H1 (cell line): Measurements from ENCODE around the gene DDX4. TPM values are rescaled to one million over a fixed set of nuclear protein-coding genes. Genes with fewer than 3 reads are reported as not detected.

Experiments
- CTCF ChIA-PET: fragments of 300-600 bp; sonication (Branson Sonifier 250); formaldehyde crosslinking; loops from one replicate; lab custom pipeline; 2021; ENCODE audit not compliant: partially characterized antibody; lab: Charles Lee
- POLR2A ChIA-PET: fragments of 300-600 bp; sonication (Branson Sonifier 250); formaldehyde crosslinking; loops from one replicate; lab custom pipeline; 2021; ENCODE audit warnings: inconsistent platforms; ENCODE audit not compliant: partially characterized antibody; lab: Charles Lee
- DNase-seq, 2 experiments: peaks; one replicate each; pipeline versions ENCODE4 v3.0.0 to v3.0.0-alpha.2; 2010 to 2022; ENCODE audit warnings: low spot score in 2 of 2, low read depth in 1 of 2, mixed read lengths in 1 of 2
- FAIRE-seq: peaks from 2 replicates; lab custom pipeline; 2011; peaks lifted over from hg19 to GRCh38; lab: Jason Lieb, UNC
- H2AFZ ChIP-seq: 2 replicates; pipeline ENCODE4 v1.8.1; 2012; ENCODE audit warnings: low read length, inconsistent platforms
- H2AK5ac ChIP-seq: 2 replicates; pipeline ENCODE4 v1.6.1; 2013; ENCODE audit warnings: low read depth, low read length
- H2BK120ac ChIP-seq: replicated peaks from 2 replicates; pipeline ENCODE3; 2013; ENCODE audit warnings: low read depth, low read length, inconsistent platforms
- H2BK12ac ChIP-seq: 2 replicates; pipeline ENCODE4 v1.6.1; 2013; ENCODE audit warnings: low read depth, low read length
- H2BK15ac ChIP-seq: 2 replicates; pipeline ENCODE4 v1.6.1; 2013; ENCODE audit warnings: low read length
- H2BK20ac ChIP-seq: 2 replicates; pipeline ENCODE4 v1.6.1; 2013; ENCODE audit warnings: low read length
- H2BK5ac ChIP-seq: 2 replicates; pipeline ENCODE4 v1.6.1; 2013; ENCODE audit warnings: low read depth, low read length
- H3K14ac ChIP-seq: 2 replicates; pipeline ENCODE4 v1.6.1; 2013; ENCODE audit warnings: inconsistent platforms; ENCODE audit not compliant: insufficient read length
- H3K18ac ChIP-seq: 2 replicates; pipeline ENCODE4 v1.6.1; 2013; ENCODE audit warnings: low read length; ENCODE audit errors: extremely low read depth
- H3K23ac ChIP-seq: 2 replicates; pipeline ENCODE4 v1.6.1; 2013; ENCODE audit warnings: inconsistent platforms; ENCODE audit not compliant: insufficient read length
- H3K23me2 ChIP-seq: 2 replicates; pipeline ENCODE4 v1.6.1; 2013; ENCODE audit warnings: low read depth, low read length
- H3K27ac ChIP-seq: 2 replicates; pipeline ENCODE4 v1.6.1; 2011; ENCODE audit warnings: low read depth, low read length, inconsistent platforms
- H3K27me3 ChIP-seq, 4 experiments: replicated peaks in 1 of 4; 1 replicate in 1 of 4; 2 replicates in 3 of 4; pipeline versions ENCODE4 v1.6.1 to v1.8.1; 2011 to 2013; ENCODE audit warnings: low read length in 3 of 4, mild to moderate bottlenecking in 3 of 4, inconsistent platforms in 2 of 4, mixed read lengths in 2 of 4, moderate library complexity in 1 of 4; ENCODE audit not compliant: control insufficient read depth in 3 of 4, insufficient read depth in 3 of 4; ENCODE audit errors: extremely low read depth in 1 of 4
- H3K36me3 ChIP-seq, 4 experiments: 2 replicates each; pipeline versions ENCODE4 v1.6.1 to v1.8.1; 2011 to 2013; ENCODE audit warnings: mild to moderate bottlenecking in 4 of 4, low read length in 3 of 4, moderate library complexity in 2 of 4, control low read depth in 1 of 4, inconsistent platforms in 1 of 4; ENCODE audit not compliant: insufficient read depth in 4 of 4, control insufficient read depth in 2 of 4
- H3K4ac ChIP-seq: replicated peaks from 2 replicates; pipeline ENCODE3; 2013; ENCODE audit warnings: low read length, low read depth, mixed read lengths, inconsistent platforms; ENCODE audit not compliant: insufficient read length
- H3K4me1 ChIP-seq, 4 experiments: replicated peaks in 1 of 4; 1 replicate in 1 of 4; 2 replicates in 3 of 4; pipeline versions ENCODE4 v1.6.1 to v1.8.1; 2011 to 2013; ENCODE audit warnings: low read length in 3 of 4, inconsistent platforms in 2 of 4, mixed read lengths in 1 of 4; ENCODE audit not compliant: insufficient read depth in 4 of 4, control insufficient read depth in 3 of 4
- H3K4me2 ChIP-seq, 2 experiments: 2 replicates each; pipeline versions ENCODE4 v1.6.1 to v1.8.1; 2011 to 2013; ENCODE audit warnings: low read depth in 2 of 2, low read length in 2 of 2, control low read depth in 1 of 2, inconsistent platforms in 1 of 2, mild to moderate bottlenecking in 1 of 2; ENCODE audit not compliant: insufficient read depth in 1 of 2
- H3K4me3 ChIP-seq, 4 experiments: fragments of 200-600, 300-600 bp in 1 of 4; sonication (generic), shearing (Covaris generic), sonication (Bioruptor Twin) in 1 of 4; 2 replicates each; pipeline versions ENCODE4 v1.5.1 to v1.8.1; 2011 to 2016; ENCODE audit warnings: low read length in 4 of 4, low read depth in 3 of 4, control low read depth in 2 of 4, inconsistent platforms in 2 of 4, mild to moderate bottlenecking in 2 of 4, mixed read lengths in 1 of 4, moderate library complexity in 1 of 4; ENCODE audit not compliant: insufficient read depth in 2 of 4; ENCODE audit errors: extremely low read depth in 1 of 4
- H3K56ac ChIP-seq: replicated peaks from 2 replicates; pipeline ENCODE3; 2013; ENCODE audit warnings: low read depth, mild to moderate bottlenecking, mixed read lengths, low read length, inconsistent platforms; ENCODE audit not compliant: insufficient read length
- H3K79me1 ChIP-seq: 2 replicates; pipeline ENCODE4 v1.6.1; 2013; ENCODE audit warnings: low read depth, low read length, control low read depth
- H3K79me2 ChIP-seq, 2 experiments: 2 replicates each; pipeline versions ENCODE4 v1.6.1 to v1.8.1; 2012 to 2013; ENCODE audit warnings: low read length in 2 of 2, mild to moderate bottlenecking in 2 of 2, inconsistent platforms in 1 of 2; ENCODE audit not compliant: insufficient read depth in 2 of 2, control insufficient read depth in 1 of 2
- H3K9ac ChIP-seq, 4 experiments: replicated peaks in 1 of 4; 1 replicate in 1 of 4; 2 replicates in 3 of 4; pipeline versions ENCODE4 v1.6.1 to v1.8.1; 2011 to 2013; ENCODE audit warnings: low read depth in 3 of 4, low read length in 3 of 4, control low read depth in 2 of 4, mild to moderate bottlenecking in 2 of 4, moderate library complexity in 2 of 4, inconsistent platforms in 1 of 4; ENCODE audit errors: extremely low read depth in 1 of 4
- H3K9me3 ChIP-seq, 2 experiments: 2 replicates each; pipeline versions ENCODE4 v1.6.1 to v1.8.1; 2012 to 2013; ENCODE audit warnings: mild to moderate bottlenecking in 2 of 2, moderate library complexity in 2 of 2, control low read depth in 1 of 2, inconsistent platforms in 1 of 2, low read depth in 1 of 2, low read length in 1 of 2, mixed read lengths in 1 of 2; ENCODE audit not compliant: insufficient read depth in 2 of 2
- H4K20me1 ChIP-seq, 2 experiments: replicated peaks in 1 of 2; 2 replicates each; pipeline versions ENCODE3 to v1.8.1; 2011 to 2013; ENCODE audit warnings: inconsistent platforms in 2 of 2, low read length in 2 of 2, mild to moderate bottlenecking in 1 of 2; ENCODE audit not compliant: insufficient read depth in 2 of 2, control insufficient read depth in 1 of 2
- H4K5ac ChIP-seq: 2 replicates; pipeline ENCODE4 v1.6.1; 2013; ENCODE audit warnings: low read length, low read depth, mixed read lengths, inconsistent platforms; ENCODE audit not compliant: insufficient read length
- H4K8ac ChIP-seq: 2 replicates; pipeline ENCODE4 v1.8.0; 2013; ENCODE audit warnings: mild to moderate bottlenecking, moderate library complexity, low read length, inconsistent platforms; ENCODE audit not compliant: insufficient read depth; ENCODE audit errors: extremely low read depth
- H4K91ac ChIP-seq: replicated peaks from 2 replicates; pipeline ENCODE3; 2013; ENCODE audit warnings: low read length, mixed read lengths, inconsistent platforms; ENCODE audit not compliant: insufficient read length
- BACH1 ChIP-seq: IDR thresholded peaks from 2 replicates; pipeline ENCODE4 v1.6.1; 2012; ENCODE audit warnings: low read length, improper control_type of control experiment
- BRCA1 ChIP-seq: IDR thresholded peaks from 2 replicates; pipeline ENCODE4 v1.6.1; 2012; ENCODE audit warnings: low read depth, low read length, improper control_type of control experiment
- EZH2 ChIP-seq: fragments of 200-600 bp; sonication (generic); IDR thresholded peaks from 2 replicates; pipeline ENCODE4 v1.7.1; 2012; ENCODE audit warnings: low read depth, mild to moderate bottlenecking, moderate library complexity, low read length, inconsistent platforms; ENCODE audit not compliant: severe bottlenecking
- FOSL1 ChIP-seq: IDR thresholded peaks from 2 replicates; pipeline ENCODE4 v1.6.1; 2011; ENCODE audit warnings: mild to moderate bottlenecking, low read depth, low read length, moderate library complexity; ENCODE audit not compliant: insufficient read depth
- HDAC2 ChIP-seq, 2 experiments: fragments of 300-600 bp in 1 of 2; sonication (generic) in 1 of 2; IDR thresholded peaks; 2 replicates each; pipeline ENCODE4 v1.6.1; 2011 to 2012; ENCODE audit warnings: low read depth in 2 of 2, low read length in 2 of 2, mild to moderate bottlenecking in 2 of 2, moderate library complexity in 2 of 2, borderline replicate concordance in 1 of 2, inconsistent platforms in 1 of 2
- NANOG ChIP-seq: IDR thresholded peaks from 2 replicates; pipeline ENCODE4 v1.6.1; 2011; ENCODE audit warnings: low read length, low read depth, mild to moderate bottlenecking, inconsistent platforms; ENCODE audit not compliant: insufficient read depth, poor library complexity, severe bottlenecking
- NRF1 ChIP-seq: IDR thresholded peaks from 2 replicates; pipeline ENCODE4 v1.6.1; 2011; ENCODE audit warnings: mild to moderate bottlenecking, low read depth, low read length, improper control_type of control experiment
- POLR2AphosphoS5 ChIP-seq: IDR thresholded peaks from 2 replicates; pipeline ENCODE4 v1.6.1; 2011; ENCODE audit warnings: low read depth, low read length
- RBBP5 ChIP-seq: IDR thresholded peaks from 2 replicates; pipeline ENCODE4 v1.7.1; 2012; ENCODE audit warnings: low read depth, mild to moderate bottlenecking, inconsistent platforms, low read length, moderate library complexity, borderline replicate concordance
- RFX5 ChIP-seq: IDR thresholded peaks from 2 replicates; pipeline ENCODE4 v1.6.1; 2011; ENCODE audit warnings: low read depth, low read length, improper control_type of control experiment, borderline replicate concordance
- SIX5 ChIP-seq: IDR thresholded peaks from 2 replicates; pipeline ENCODE4 v1.6.1; 2011; ENCODE audit warnings: mild to moderate bottlenecking, low read depth, low read length
- SRF ChIP-seq: IDR thresholded peaks from 2 replicates; pipeline ENCODE4 v1.6.1; 2011; ENCODE audit warnings: mild to moderate bottlenecking, low read depth, low read length, moderate library complexity
- TAF1 ChIP-seq: IDR thresholded peaks from 2 replicates; pipeline ENCODE4 v1.6.1; 2011; ENCODE audit warnings: mild to moderate bottlenecking, low read depth, low read length
- WGBS, 2 experiments: shearing (Covaris generic) in 1 of 2; methylation state at CpG; one replicate each; pipeline versions ENCODE4 v1.1.6 to v1.1.7; 2013 to 2015; ENCODE audit warnings: low lambda C conversion rate in 2 of 2, mixed read lengths in 2 of 2, inconsistent platforms in 1 of 2, low coverage in 1 of 2, missing lambda C conversion rate in 1 of 2; ENCODE audit not compliant: insufficient replicate concordance in 2 of 2, insufficient coverage in 1 of 2, insufficient read length in 1 of 2; ENCODE audit errors: extremely low coverage in 1 of 2, missing lambda C conversion rate in 1 of 2; 5-methylcytosine and 5-hydroxymethylcytosine counted together
- polyA plus RNA-seq, 7 experiments: library from polyadenylated mRNA; depleted of rRNA in 3 of 7; stranded (reverse) in 5 of 7; unstranded in 2 of 7; fragments of >200 nt in 5 of 7; fragments of 200-250 nt in 2 of 7; gene quantifications; 1 replicate in 5 of 7; 2 replicates in 1 of 7; 4 replicates in 1 of 7; pipeline versions ENCODE4 v1.2.1 to v1.2.3, GENCODE V29; 2011 to 2013; ENCODE audit warnings: missing spikeins in 2 of 7, mixed read lengths in 2 of 7
- total RNA-seq: library from RNA; stranded (reverse); fragmentation: NEBNext Ultra II Directional; extraction: Animal tissue kit (Norgen Biotek cat#: 25700); gene quantifications from 2 replicates; pipeline ENCODE4 v1.2.1, GENCODE V29; 2021
- TF ChIP-seq, protein P1 (sequence below): IDR thresholded peaks from 2 replicates; pipeline ENCODE4 v1.6.1; 2011; ENCODE audit warnings: low read length, improper control_type of control experiment

Gene DDX4
- total and polyA plus RNA-seq, 2 of the 8 experiments (the other 6 are each of a cell fraction or from before 2014, with no cell fraction given): 0.15 TPM; not detected in 1

DNA sequence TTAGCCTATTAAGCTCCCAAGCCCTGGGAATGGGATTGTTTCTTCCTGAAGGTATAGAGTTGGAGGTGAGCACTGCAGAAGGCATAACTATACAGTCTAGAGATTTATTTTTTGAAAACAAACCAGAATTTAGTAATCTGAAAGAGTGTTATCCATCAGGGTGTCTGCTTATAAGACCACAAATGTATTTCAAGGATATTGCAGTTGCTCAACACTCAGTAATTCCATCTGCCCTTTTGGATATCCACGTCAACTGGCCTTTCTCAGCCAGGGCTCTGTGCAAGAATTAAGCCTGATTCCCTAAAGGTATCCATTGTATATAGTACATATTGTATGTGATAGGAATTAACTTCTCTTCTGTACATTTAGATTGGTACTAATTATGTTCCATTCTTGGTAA lies 98.3 kb downstream of the DDX4 start:
- Histone ChIP-seq H3K4me1 (no peaks in the 10 kb centered on the region), H3K9ac (no peak overlapping the region), H3K23me2 (no peaks in the 10 kb centered on the region), H2BK120ac (no peak overlapping the region), H2AK5ac (no peak overlapping the region), H3K79me2 (no peaks in the 10 kb centered on the region), H4K91ac (no peak overlapping the region), H3K14ac (no peak overlapping the region), H3K36me3 (no peaks in the 10 kb centered on the region), H2BK5ac (no peak overlapping the region), H3K79me1 (no peaks in the 10 kb centered on the region), H4K8ac (no peak overlapping the region), H2BK15ac (no peak overlapping the region), H2BK12ac (no peak overlapping the region), H3K9me3 (no peaks in the 10 kb centered on the region), H3K4me3 (no peak overlapping the region), H2AFZ (no peak overlapping the region), H3K27me3 (no peaks in the 10 kb centered on the region), H4K5ac (no peak overlapping the region), H3K56ac (no peak overlapping the region), H3K18ac (no peak overlapping the region), H4K20me1 (no peaks in the 10 kb centered on the region), H3K27ac (no peak overlapping the region), H3K23ac (no peak overlapping the region), H3K4me2 (no peak overlapping the region), H2BK20ac (no peak overlapping the region), H3K4ac (no peak overlapping the region)
- POLR2A ChIA-PET: no interaction called here
- CTCF ChIA-PET: no interaction called here
- WGBS, 2 experiments: 89% methylated on average over 1 of the region's 1 CpG; no CpG with 5 or more reads in 1 of the 2 experiments
- DNase-seq (no peak), FAIRE-seq (no peak)
- TF ChIP-seq SRF (no peak), EZH2 (no peak), BACH1 (no peak), NANOG (no peak), BRCA1 (no peak), FOSL1 (no peak), RFX5 (no peak), POLR2AphosphoS5 (no peak), NRF1 (no peak), SIX5 (no peak), RBBP5 (no peak), HDAC2 (IDR thresholded peaks at IDR 0.05; ENCODE audit: borderline replicate concordance in 1 of 2, low read depth in 2 of 2, low read length in 2 of 2) (no peak), TAF1 (no peak)
- TF ChIP-seq, protein P1, sequence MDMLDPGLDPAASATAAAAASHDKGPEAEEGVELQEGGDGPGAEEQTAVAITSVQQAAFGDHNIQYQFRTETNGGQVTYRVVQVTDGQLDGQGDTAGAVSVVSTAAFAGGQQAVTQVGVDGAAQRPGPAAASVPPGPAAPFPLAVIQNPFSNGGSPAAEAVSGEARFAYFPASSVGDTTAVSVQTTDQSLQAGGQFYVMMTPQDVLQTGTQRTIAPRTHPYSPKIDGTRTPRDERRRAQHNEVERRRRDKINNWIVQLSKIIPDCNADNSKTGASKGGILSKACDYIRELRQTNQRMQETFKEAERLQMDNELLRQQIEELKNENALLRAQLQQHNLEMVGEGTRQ: no peak
